Sigmoid colon (tissue), 7 donors: ENCODE data around the gene DLL4. TPM values are rescaled to one million over a fixed set of nuclear protein-coding genes. Genes with fewer than 3 reads are reported as not detected.

Source experiments
- DNase-seq: peaks from one replicate; pipeline ENCODE4 v3.0.0-alpha.2; 2019
- H3K27ac ChIP-seq, 4 donors: fragments of 200-600 bp; sonication (generic); one replicate each; pipeline ENCODE4 v1.5.1; 2016 to 2019; ENCODE audit warnings: mild to moderate bottlenecking in 1 of 4
- H3K27me3 ChIP-seq, 3 donors: fragments of 200-600 bp; sonication (generic); one replicate each; pipeline ENCODE4 v1.5.1; 2019; ENCODE audit warnings: mild to moderate bottlenecking in 1 of 3
- H3K36me3 ChIP-seq, 4 donors: fragments of 200-600 bp; sonication (generic); one replicate each; pipeline ENCODE4 v1.5.1; 2016 to 2019
- H3K4me1 ChIP-seq, 4 donors: fragments of 200-600 bp; sonication (generic); one replicate each; pipeline ENCODE4 v1.5.1; 2017 to 2019
- H3K4me3 ChIP-seq, 4 donors: fragments of 200-600 bp; sonication (generic); one replicate each; pipeline ENCODE4 v1.5.1; 2017 to 2019; ENCODE audit warnings: mild to moderate bottlenecking in 2 of 4, moderate library complexity in 1 of 4
- H3K9me3 ChIP-seq, 4 donors: fragments of 200-600 bp in 3 of 4; sonication (generic) in 3 of 4; one replicate each; pipeline versions ENCODE4 v1.5.1 to v1.6.1; 2013 to 2019
- CTCF ChIP-seq, 4 experiments: fragments of 450-650 bp in 3 of 4; fragments of 200-600 bp in 1 of 4; IDR thresholded peaks; one replicate each; pipeline ENCODE4 v1.5.1; 2016 to 2019; ENCODE audit warnings: antibody characterized with exemption in 4 of 4, mild to moderate bottlenecking in 3 of 4, moderate library complexity in 2 of 4
- EP300 ChIP-seq, 4 donors: sonication (generic); formaldehyde crosslinking; IDR thresholded peaks; one replicate each; pipeline ENCODE4 v1.6.1; 2017; ENCODE audit warnings: antibody characterized with exemption in 4 of 4
- POLR2A ChIP-seq, 2 donors: fragments of 450-650 bp; IDR thresholded peaks; one replicate each; pipeline ENCODE4 v1.6.1; 2016; ENCODE audit warnings: antibody characterized with exemption in 2 of 2, mild to moderate bottlenecking in 2 of 2, moderate library complexity in 2 of 2
- POLR2AphosphoS5 ChIP-seq, 4 donors: sonication (generic); formaldehyde crosslinking; IDR thresholded peaks; one replicate each; pipeline ENCODE4 v1.6.1; 2017; ENCODE audit warnings: antibody characterized with exemption in 4 of 4
- WGBS, 2 donors: extraction: QIAGEN DNeasy Blood & Tissue Kit; methylation state at CpG; one replicate each; pipeline ENCODE4 v1.1.7; 2013; 5-methylcytosine and 5-hydroxymethylcytosine counted together
- intact Hi-C: fragments of 100-400 bp; cut with DNase I; formaldehyde crosslinking; loops from one replicate; pipeline ENCODE4 v1.15.1; 2023
- polyA plus RNA-seq, 3 donors: library from polyadenylated mRNA; stranded (reverse); fragments of 200-250 nt; gene quantifications; one replicate each; pipeline ENCODE4 v1.2.3, GENCODE V29; 2013
- total RNA-seq, 4 donors: library from RNA; depleted of rRNA; stranded (reverse); fragments of >200 nt; gene quantifications; one replicate each; pipeline ENCODE4 v1.1.0, GENCODE V29; 2016
- donor health status: healthy with polysubstance abuse.
- donor health status: Bipolar disorder and iron deficiency.
- donor health status: healthy.

DLL4 gene
- total and polyA plus RNA-seq, 7 donors: 1.6 to 12.2 (median 4.3) TPM

DNA sequence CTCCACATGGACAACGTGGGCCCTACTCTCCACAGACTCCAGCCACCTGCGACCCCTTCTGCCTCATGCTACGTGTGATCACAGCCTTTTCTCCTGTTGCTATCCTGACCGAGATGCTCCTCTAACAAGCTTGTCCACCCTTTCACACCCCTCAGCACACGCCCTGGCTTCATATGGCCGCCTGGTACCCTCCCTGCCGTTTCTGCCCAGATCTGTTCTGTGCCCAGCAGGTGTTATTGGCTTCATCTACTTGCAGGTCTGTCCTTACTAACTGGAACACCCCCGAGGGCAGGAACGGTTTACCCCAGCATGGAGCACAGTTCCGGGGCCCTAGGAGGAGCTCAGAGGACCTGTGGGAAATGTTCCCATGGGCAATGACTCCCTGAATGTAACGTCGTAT, 34.1 kb downstream of the DLL4 start:
- DNase-seq: peak; percentile 53
- intact Hi-C loops: no loop called here

GRCh38 chr15:40964006-40964405, 34.9 kb downstream of the DLL4 start:
- H3K9me3 ChIP-seq: no peaks in the 10 kb centered on the region
- H3K27me3 ChIP-seq: no peaks in the 10 kb centered on the region
- intact Hi-C loops: no loop called here
- WGBS, 2 donors: 84 to 90% methylated on average over 8 of the region's 8 CpGs
- H3K27ac ChIP-seq: no peak overlapping the region
- TF ChIP-seq CTCF (IDR thresholded peaks at IDR 0.05) (no peak), POLR2A (IDR thresholded peaks at IDR 0.05) (no peak), POLR2AphosphoS5 (IDR thresholded peaks at IDR 0.05) (no peak), EP300 (IDR thresholded peaks at IDR 0.05) (no peak)
- peaks cover 0 to 14% (median 4%) of the 10 kb centered on the region in 4 donors for H3K4me1 ChIP-seq
- H3K4me3 ChIP-seq: no peak overlapping the region
- H3K36me3 ChIP-seq: no peaks in the 10 kb centered on the region
- peak; percentile 51 for DNase-seq

More for the DNA sequence above, 34.1 kb downstream of the DLL4 start:
- Histone ChIP-seq H3K4me1 (peaks cover 0 to 18% (median 5%) of the 10 kb centered on the region in 4 donors), H3K27me3 (no peaks in the 10 kb centered on the region), H3K36me3 (no peaks in the 10 kb centered on the region), H3K4me3 (no peak overlapping the region), H3K9me3 (no peaks in the 10 kb centered on the region), H3K27ac (no peak overlapping the region)
- 87 to 93% methylated on average over 12 of the region's 12 CpGs for WGBS, 2 donors
- TF ChIP-seq CTCF (IDR thresholded peaks at IDR 0.05): no peak
- TF ChIP-seq POLR2AphosphoS5 (IDR thresholded peaks at IDR 0.05): no peak
- no peak for TF ChIP-seq EP300 (IDR thresholded peaks at IDR 0.05)
- TF ChIP-seq POLR2A (IDR thresholded peaks at IDR 0.05): no peak

- intact Hi-C loops: no loop called here
- no peak overlapping the region for H3K4me3 ChIP-seq
- no peak overlapping the region for H3K27ac ChIP-seq
- peak; percentile 51 for DNase-seq
- H3K27me3 ChIP-seq: no peaks in the 10 kb centered on the region
- H3K9me3 ChIP-seq: no peaks in the 10 kb centered on the region
- peaks cover 0 to 14% (median 4%) of the 10 kb centered on the region in 4 donors for H3K4me1 ChIP-seq
- no peaks in the 10 kb centered on the region for H3K36me3 ChIP-seq
- 87% methylated on average over 13 of the region's 13 CpGs for WGBS, 2 donors
- TF ChIP-seq EP300 (IDR thresholded peaks at IDR 0.05) (no peak), POLR2AphosphoS5 (IDR thresholded peaks at IDR 0.05) (no peak), POLR2A (IDR thresholded peaks at IDR 0.05) (no peak), CTCF (IDR thresholded peaks at IDR 0.05) (no peak)
Observed at GRCh38 chr15:40964634-40965033, 35.5 kb downstream of the DLL4 start.

GRCh38 chr15:40968290-40969085, 39.3 kb downstream of the DLL4 start:
- H3K9me3 ChIP-seq: no peaks in the 10 kb centered on the region
- H3K4me1 ChIP-seq: peaks cover 0 to 14% (median 4%) of the 10 kb centered on the region in 4 donors
- no peak overlapping the region for H3K4me3 ChIP-seq
- WGBS, 2 donors: 78 to 88% methylated on average over 7 of the region's 7 CpGs
- intact Hi-C loops: no loop called here
- H3K27me3 ChIP-seq: no peaks in the 10 kb centered on the region
- TF ChIP-seq EP300 (IDR thresholded peaks at IDR 0.05) (no peak), POLR2AphosphoS5 (IDR thresholded peaks at IDR 0.05) (no peak), POLR2A (IDR thresholded peaks at IDR 0.05) (no peak), CTCF (IDR thresholded peaks at IDR 0.05) (no peak)
- peak; percentile 2 for DNase-seq
- H3K36me3 ChIP-seq: no peaks in the 10 kb centered on the region
- H3K27ac ChIP-seq: no peak overlapping the region
